HG03565 (cell line): Measurements from ENCODE around the gene GPR132.

Experiments used
- ATAC-seq: cut with Tn5 transposase; IDR thresholded peaks from one replicate; pipeline ENCODE4 v1.9.1; 2021; ENCODE audit warnings: mild to moderate bottlenecking, moderate library complexity; ENCODE audit not compliant: unreplicated experiment

Gene GPR132

DNA sequence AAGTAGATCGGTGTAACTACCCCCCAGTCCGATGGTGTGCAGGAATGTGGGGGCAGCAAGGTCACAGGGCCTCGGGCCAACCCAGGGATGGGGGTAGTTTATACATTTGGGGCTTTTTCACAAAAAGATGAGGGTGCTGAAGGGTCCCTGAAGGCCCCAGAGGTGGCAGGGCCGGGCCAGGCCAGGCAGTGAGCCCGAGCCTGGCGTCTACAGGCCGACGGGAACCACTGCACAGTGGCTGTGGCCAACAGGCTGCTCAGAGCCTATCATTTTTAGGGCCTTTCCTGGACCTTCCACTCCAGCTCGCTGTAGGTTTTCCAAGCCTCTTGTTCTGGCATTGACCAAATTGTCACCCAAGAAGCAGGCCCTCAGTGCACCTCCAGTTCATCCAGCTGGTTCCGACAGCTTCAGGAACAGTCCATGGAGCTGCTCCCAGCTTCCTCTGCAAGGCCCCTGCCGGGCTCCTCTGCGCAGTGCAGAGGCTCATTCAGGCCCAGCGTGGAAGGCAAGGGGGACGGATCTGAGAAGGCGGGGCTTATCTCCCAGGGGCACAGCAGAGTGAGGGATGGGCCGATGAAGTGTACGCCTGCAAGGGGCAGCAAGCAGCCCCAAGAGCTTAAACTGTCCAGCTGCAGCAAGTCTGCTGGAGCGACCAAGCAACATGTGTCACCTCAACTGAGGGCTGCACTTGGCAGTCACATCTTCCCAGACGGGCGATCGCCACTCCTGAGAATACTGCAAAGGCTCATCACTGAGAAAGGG is 58.2 kb downstream of the GPR132 start:
- ATAC-seq = no peak

- no peak for ATAC-seq
These were observed 59.0 kb downstream of the GPR132 start for GRCh38 chr14:105005929-105006830.

- ATAC-seq = no peak
These were observed 59.8 kb downstream of the GPR132 start for GRCh38 chr14:105005329-105005928.
